Measurements from ENCODE around the gene PTTG1IP.

The PTTG1IP gene

DNA sequence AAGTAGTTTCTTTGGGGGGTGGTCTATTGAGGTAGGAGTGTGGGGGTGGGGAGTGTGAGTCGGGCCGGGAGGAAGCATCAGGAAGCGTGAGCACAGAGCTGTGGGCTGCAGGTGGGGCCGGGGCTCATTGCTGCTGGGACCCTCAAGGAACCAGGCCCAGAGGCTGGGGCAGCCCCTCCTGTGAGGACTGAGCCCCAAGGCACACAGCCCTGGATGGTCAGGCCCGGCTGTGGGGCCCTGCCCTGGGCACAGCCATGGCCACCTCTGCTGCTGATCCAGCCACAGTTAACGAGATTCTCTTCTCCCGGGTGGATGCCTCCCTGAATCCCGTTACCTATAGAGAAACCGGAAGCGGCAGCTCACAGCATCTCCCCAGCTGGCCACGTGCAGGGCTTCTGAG lies 32.7 kb downstream of the PTTG1IP start:
- no peak for DNase-seq (ENCODE audit: extremely low read depth, low read depth)
- no peak for TF ChIP-seq CTCF (IDR thresholded peaks at IDR 0.05; ENCODE audit: low read depth, low read length, missing control alignments)
- no peak overlapping the region for H3K4me3 ChIP-seq (replicated peaks; ENCODE audit: low read depth, low read length)

DNA sequence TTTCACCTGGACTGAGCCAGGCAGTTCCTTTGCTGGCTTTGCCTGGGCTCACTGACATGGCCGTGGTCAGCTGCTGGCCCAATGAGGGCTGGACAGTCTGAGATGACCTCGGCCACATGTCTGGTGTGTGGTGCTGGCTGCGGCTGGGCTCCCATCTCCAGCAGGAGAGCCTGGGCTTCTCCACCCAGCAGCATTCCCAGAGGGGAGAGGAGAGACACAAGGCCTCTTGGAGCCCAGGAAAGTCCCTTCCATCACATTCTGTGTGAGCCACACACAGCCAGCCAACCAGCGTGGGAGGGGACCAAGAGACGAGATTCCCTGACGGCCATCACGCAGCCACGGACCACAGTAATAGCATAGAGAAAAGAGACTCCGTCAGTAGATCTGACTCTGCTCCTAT lies 34.5 kb downstream of the PTTG1IP start:
- DNase-seq (ENCODE audit: extremely low read depth, low read depth), result no peak
- TF ChIP-seq CTCF (IDR thresholded peaks at IDR 0.05; ENCODE audit: low read depth, low read length, missing control alignments), result no peak

DNA sequence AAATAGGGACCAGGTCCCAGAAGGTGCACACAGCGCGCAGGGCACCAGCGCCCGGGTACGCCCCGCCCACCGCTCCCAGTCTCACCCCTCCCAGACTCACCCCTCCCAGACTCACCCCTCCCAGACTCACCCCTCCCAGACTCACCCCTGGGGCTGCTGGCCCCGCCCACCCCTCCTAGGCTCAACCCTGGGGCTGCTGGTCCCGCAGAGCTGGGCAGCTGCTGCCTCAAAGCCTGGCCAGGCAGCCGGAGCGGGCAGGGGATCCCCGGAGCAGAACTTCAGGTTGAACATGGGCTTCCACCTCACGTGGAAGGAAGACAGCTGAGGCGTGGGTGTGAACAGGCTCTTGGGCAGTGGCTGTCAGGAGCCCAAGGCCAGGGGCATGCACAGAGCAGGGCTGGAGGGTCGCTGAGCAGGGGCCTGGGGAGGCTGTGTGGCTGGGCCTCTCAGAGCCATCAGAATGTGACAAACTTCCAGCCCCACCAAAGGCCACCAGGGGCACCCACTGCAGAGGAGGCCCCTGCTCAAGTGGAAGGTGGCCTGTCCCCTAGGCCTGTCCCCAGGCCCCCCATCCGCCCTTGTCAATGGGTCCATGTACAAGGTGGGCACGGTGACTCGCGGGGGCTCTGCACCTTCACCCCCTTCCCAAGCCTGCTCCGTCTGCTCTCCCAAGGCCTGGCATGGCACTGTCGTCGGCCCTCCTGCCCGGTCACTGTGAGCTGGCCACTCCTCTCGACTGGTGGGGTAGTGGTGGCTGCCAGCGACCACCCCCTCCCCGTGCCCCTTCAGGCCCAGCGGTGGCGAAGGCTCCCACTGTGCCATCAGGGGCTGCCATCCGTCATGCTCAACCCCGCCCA lies 35.2 kb downstream of the PTTG1IP start:
- no peak for TF ChIP-seq CTCF (IDR thresholded peaks at IDR 0.05; ENCODE audit: low read depth, low read length, missing control alignments)
- DNase-seq (ENCODE audit: extremely low read depth, low read depth), result no peak
- no peak overlapping the region for H3K4me3 ChIP-seq (replicated peaks; ENCODE audit: low read depth, low read length)

More for the DNA sequence above, 34.5 kb downstream of the PTTG1IP start:
- no peak overlapping the region for H3K4me3 ChIP-seq (replicated peaks; ENCODE audit: low read depth, low read length)

- TF ChIP-seq CTCF (IDR thresholded peaks at IDR 0.05; ENCODE audit: low read depth, low read length, missing control alignments), result no peak
- DNase-seq (ENCODE audit: extremely low read depth, low read depth), result no peak
These were observed 36.0 kb downstream of the PTTG1IP start for GRCh38 chr21:44837537-44837936.

DNA sequence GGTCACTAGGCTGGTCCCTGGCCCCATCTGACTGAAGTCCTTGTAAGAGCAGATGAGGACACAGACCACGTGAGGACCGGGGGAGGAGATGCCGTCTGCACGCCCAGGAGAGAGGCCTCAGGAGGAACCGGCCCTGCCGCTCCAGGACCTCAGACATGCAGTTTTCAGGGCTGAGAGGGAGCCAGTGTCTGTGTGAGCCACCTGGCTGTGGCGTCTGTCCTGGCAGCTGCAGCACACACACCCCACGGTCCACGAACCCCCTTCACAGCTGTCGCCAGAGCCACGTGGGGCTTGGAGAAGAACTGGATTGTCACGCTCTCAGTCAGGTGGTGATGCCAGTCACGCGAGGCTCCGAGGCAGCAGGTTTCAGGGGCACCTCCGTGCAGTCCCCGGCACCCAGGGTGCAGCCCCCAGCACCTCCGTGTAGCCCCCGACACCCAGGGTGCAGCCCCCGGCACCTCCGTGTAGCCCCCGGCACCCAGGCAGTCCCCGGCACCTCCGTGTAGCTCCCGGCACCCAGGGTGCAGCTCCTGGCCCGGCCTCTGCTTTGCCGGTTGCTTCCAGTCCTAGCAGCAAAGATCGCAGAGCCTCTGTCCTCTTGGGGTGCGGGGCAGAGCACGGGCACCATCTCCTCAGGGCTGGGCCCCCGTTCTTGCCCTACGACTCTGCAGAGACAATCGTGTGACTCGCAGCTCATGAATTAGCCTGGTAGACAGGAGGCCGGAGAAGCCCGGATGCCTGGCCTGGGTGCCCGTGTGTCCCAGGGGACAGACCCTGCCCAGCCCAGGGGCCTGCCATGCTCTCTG lies 36.6 kb downstream of the PTTG1IP start:
- no peak for TF ChIP-seq CTCF (IDR thresholded peaks at IDR 0.05; ENCODE audit: low read depth, low read length, missing control alignments)
- DNase-seq (ENCODE audit: extremely low read depth, low read depth), result no peak
- no peak overlapping the region for H3K4me3 ChIP-seq (replicated peaks; ENCODE audit: low read depth, low read length)

More at GRCh38 chr21:44837537-44837936, 36.0 kb downstream of the PTTG1IP start:
- no peak overlapping the region for H3K4me3 ChIP-seq (replicated peaks; ENCODE audit: low read depth, low read length)

DNA sequence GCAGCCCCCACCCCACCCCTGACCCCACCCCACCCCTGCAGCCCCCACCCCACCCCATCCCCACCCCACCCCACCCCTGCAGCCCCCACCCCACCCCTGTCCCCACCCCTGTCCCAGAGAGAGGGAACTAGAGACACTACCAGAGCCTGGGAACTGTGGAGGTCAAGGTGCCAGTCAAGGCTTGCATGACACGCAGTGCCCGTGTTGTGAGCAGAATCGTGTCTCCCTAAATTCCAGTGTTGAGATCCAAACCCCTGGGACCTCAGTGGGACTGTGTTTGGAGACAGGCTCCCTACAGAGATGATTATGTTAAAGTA lies 37.2 kb downstream of the PTTG1IP start:
- no peak for DNase-seq (ENCODE audit: extremely low read depth, low read depth)
- no peak for TF ChIP-seq CTCF (IDR thresholded peaks at IDR 0.05; ENCODE audit: low read depth, low read length, missing control alignments)
- no peak overlapping the region for H3K4me3 ChIP-seq (replicated peaks; ENCODE audit: low read depth, low read length)
